ENCODE results near the gene CRB3. TPM values are rescaled to one million over a fixed set of nuclear protein-coding genes. Genes with fewer than 3 reads are reported as not detected.

The CRB3 gene
- total RNA-seq, 1 experiment from 2014 or later, result not detected

GRCh38 chr19:6429419-6430221, 34.5 kb upstream of the CRB3 start:
- no peak for DNase-seq (ENCODE audit: low spot score)
- in situ Hi-C loops (cut with HindIII; ENCODE audit: low sequenced_read_pairs), result no loop called here

GRCh38 chr19:6431891-6432290, 32.2 kb upstream of the CRB3 start:
- DNase-seq (ENCODE audit: low spot score), result no peak
- in situ Hi-C loops (cut with HindIII; ENCODE audit: low sequenced_read_pairs), result no loop called here

GRCh38 chr19:6433165-6433564, 30.9 kb upstream of the CRB3 start:
- in situ Hi-C loops (cut with HindIII; ENCODE audit: low sequenced_read_pairs), result no loop called here
- no peak for DNase-seq (ENCODE audit: low spot score)

GRCh38 chr19:6433663-6434062, 30.4 kb upstream of the CRB3 start, which contains the start of gene SLC25A41:
TSS of gene SLC25A41 (minus strand) at chr19:6433763. CDS start at chr19:6433693, 70 bp downstream.
- in situ Hi-C loops (cut with HindIII; ENCODE audit: low sequenced_read_pairs), result no loop called here
- no peak for DNase-seq (ENCODE audit: low spot score)

- in situ Hi-C loops (cut with HindIII; ENCODE audit: low sequenced_read_pairs), result no loop called here
- DNase-seq (ENCODE audit: low spot score), result no peak
These were observed 24.3 kb upstream of the CRB3 start for GRCh38 chr19:6439743-6440142.

GRCh38 chr19:6440905-6441304, 23.2 kb upstream of the CRB3 start:
- DNase-seq (ENCODE audit: low spot score), result no peak
- in situ Hi-C loops (cut with HindIII; ENCODE audit: low sequenced_read_pairs), result no loop called here

- in situ Hi-C loops (cut with HindIII; ENCODE audit: low sequenced_read_pairs), result no loop called here
- DNase-seq (ENCODE audit: low spot score), result no peak
These were observed 21.9 kb upstream of the CRB3 start for GRCh38 chr19:6442087-6442688.

- DNase-seq (ENCODE audit: low spot score), result no peak
- in situ Hi-C loops (cut with HindIII; ENCODE audit: low sequenced_read_pairs), result no loop called here
These were observed 20.1 kb upstream of the CRB3 start for GRCh38 chr19:6443986-6444385.

- in situ Hi-C loops (cut with HindIII; ENCODE audit: low sequenced_read_pairs), result no loop called here
- DNase-seq (ENCODE audit: low spot score), result no peak
These were observed 17.6 kb upstream of the CRB3 start for GRCh38 chr19:6446452-6446851.

GRCh38 chr19:6448045-6448444, 16.0 kb upstream of the CRB3 start:
- no peak for DNase-seq (ENCODE audit: low spot score)
- in situ Hi-C loops (cut with HindIII; ENCODE audit: low sequenced_read_pairs), result no loop called here

- DNase-seq (ENCODE audit: low spot score), result no peak
- in situ Hi-C loops (cut with HindIII; ENCODE audit: low sequenced_read_pairs), result no loop called here
These were observed 13.9 kb upstream of the CRB3 start for GRCh38 chr19:6450166-6450565.

GRCh38 chr19:6451583-6452222, 12.4 kb upstream of the CRB3 start:
- DNase-seq (ENCODE audit: low spot score), result no peak
- in situ Hi-C loops (cut with HindIII; ENCODE audit: low sequenced_read_pairs), result no loop called here

- in situ Hi-C loops (cut with HindIII; ENCODE audit: low sequenced_read_pairs), result no loop called here
- DNase-seq (ENCODE audit: low spot score), result no peak
These were observed 11.9 kb upstream of the CRB3 start for GRCh38 chr19:6452223-6452614.

- in situ Hi-C loops (cut with HindIII; ENCODE audit: low sequenced_read_pairs), result no loop called here
- DNase-seq (ENCODE audit: low spot score), result no peak
These were observed 11.2 kb upstream of the CRB3 start for GRCh38 chr19:6452899-6453298.

GRCh38 chr19:6453951-6454565, 10.0 kb upstream of the CRB3 start:
- DNase-seq (ENCODE audit: low spot score), result no peak
- in situ Hi-C loops (cut with HindIII; ENCODE audit: low sequenced_read_pairs), result no loop called here

GRCh38 chr19:6455924-6456323, 8.1 kb upstream of the CRB3 start:
- in situ Hi-C loops (cut with HindIII; ENCODE audit: low sequenced_read_pairs), result no loop called here
- no peak for DNase-seq (ENCODE audit: low spot score)

GRCh38 chr19:6457958-6458694, 5.9 kb upstream of the CRB3 start:
- peak; percentile 26 for DNase-seq (ENCODE audit: low spot score)
- in situ Hi-C loops (cut with HindIII; ENCODE audit: low sequenced_read_pairs), result no loop called here

- DNase-seq (ENCODE audit: low spot score), result peak; percentile 34
- in situ Hi-C loops (cut with HindIII; ENCODE audit: low sequenced_read_pairs), result no loop called here
These were observed 5.3 kb upstream of the CRB3 start for GRCh38 chr19:6458695-6459261.
